Measurements from ENCODE around the gene MYCL. TPM values are rescaled to one million over a fixed set of nuclear protein-coding genes. Genes with fewer than 3 reads are reported as not detected.

Gene MYCL
- total RNA-seq, 2 experiments from 2014 or later = 0.07 TPM; not detected in 1

Other genes with a start within 250 kb of the MYCL start
- gene NT5C1A, start 229.8 kb downstream of the MYCL start, total RNA-seq = not detected
- under 1 TPM; 0.43 to 0.61 TPM for gene HPCAL4, start 210.5 kb downstream of the MYCL start, total RNA-seq
- gene PPIE, start 163.0 kb downstream of the MYCL start, total RNA-seq = 10 to 100 TPM; 64.1 to 68.7 TPM
- 1 to 10 TPM; 1.2 to 1.9 TPM for gene OXCT2, start 130.6 kb downstream of the MYCL start, total RNA-seq
- under 1 TPM; 0.53 to 0.55 TPM for gene BMP8B, start 113.1 kb downstream of the MYCL start, total RNA-seq
- gene TRIT1, start 18.4 kb downstream of the MYCL start, total RNA-seq = 10 to 100 TPM; 21.0 to 21.9 TPM
- gene MFSD2A, start 53.2 kb upstream of the MYCL start, total RNA-seq = 1 to 10 TPM; 6.0 to 7.5 TPM
- 100 to 1,000 TPM; 616 to 633 TPM for gene CAP1, start 138.8 kb upstream of the MYCL start, total RNA-seq
- 10 to 100 TPM; 67.1 to 67.4 TPM for gene PPT1, start 195.3 kb upstream of the MYCL start, total RNA-seq

Data from activated CD4-positive, alpha-beta memory T cell treated with anti-CD3 and anti-CD28 coated beads for 36 hours (primary cell).